ENCODE results near the gene PHF23. TPM values are rescaled to one million over a fixed set of nuclear protein-coding genes. Genes with fewer than 3 reads are reported as not detected.

The PHF23 gene
- total and polyA plus RNA-seq, 11 donors = 13.7 to 36.7 (median 23.0) TPM

DNA sequence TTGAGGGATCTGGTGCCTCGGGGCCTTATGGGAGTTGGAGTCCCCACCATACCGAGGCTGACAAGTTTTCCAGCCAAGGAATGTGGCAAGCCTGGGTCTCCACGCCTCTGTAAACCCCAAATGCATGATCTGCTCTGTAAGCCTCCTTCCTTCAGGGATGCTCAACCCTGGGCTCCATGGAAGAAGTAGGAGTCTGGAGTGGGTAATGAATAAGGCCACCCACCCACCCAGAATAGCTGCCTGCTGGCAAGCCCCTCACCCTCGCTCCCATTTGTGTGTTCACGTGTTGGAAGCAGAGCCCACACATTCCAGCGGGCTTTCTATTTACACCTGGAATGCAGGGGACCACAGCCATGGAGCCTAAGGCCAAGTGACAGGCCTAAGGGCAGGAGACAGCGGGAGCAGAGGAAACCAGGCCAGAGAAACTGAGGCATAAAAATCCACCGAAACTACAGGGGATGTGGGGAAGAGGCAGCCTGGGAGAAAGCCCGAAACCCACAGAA, 24.1 kb downstream of the PHF23 start:
- peak overlapping the region in 11 of 12 donors; percentile 25 to 99 (median 70) for H3K27ac ChIP-seq
- H3K9me3 ChIP-seq = no peaks in the 10 kb centered on the region
- TF ChIP-seq POLR2A (IDR thresholded peaks at IDR 0.05) = no peak
- TF ChIP-seq, protein P1, sequence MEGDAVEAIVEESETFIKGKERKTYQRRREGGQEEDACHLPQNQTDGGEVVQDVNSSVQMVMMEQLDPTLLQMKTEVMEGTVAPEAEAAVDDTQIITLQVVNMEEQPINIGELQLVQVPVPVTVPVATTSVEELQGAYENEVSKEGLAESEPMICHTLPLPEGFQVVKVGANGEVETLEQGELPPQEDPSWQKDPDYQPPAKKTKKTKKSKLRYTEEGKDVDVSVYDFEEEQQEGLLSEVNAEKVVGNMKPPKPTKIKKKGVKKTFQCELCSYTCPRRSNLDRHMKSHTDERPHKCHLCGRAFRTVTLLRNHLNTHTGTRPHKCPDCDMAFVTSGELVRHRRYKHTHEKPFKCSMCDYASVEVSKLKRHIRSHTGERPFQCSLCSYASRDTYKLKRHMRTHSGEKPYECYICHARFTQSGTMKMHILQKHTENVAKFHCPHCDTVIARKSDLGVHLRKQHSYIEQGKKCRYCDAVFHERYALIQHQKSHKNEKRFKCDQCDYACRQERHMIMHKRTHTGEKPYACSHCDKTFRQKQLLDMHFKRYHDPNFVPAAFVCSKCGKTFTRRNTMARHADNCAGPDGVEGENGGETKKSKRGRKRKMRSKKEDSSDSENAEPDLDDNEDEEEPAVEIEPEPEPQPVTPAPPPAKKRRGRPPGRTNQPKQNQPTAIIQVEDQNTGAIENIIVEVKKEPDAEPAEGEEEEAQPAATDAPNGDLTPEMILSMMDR (IDR thresholded peaks at IDR 0.05) = peak in 1 of 12 donors; percentile 4
- intact Hi-C loops (cut with DNase I) = loop anchor here in 1 of 10 donors (5.0 kb wide), 1 partner anchor 92 kb away; the partner anchor contains the start of gene EIF5A
- H3K4me3 ChIP-seq = peak overlapping the region in 11 of 12 donors; percentile 40 to 77 (median 64)
- 25 to 30% (median 27%) methylated on average over 9 of the region's 9 CpGs for WGBS, 4 donors
- ATAC-seq (no peak), DNase-seq (peak in 1 of 5 donors; percentile 20)
- H3K4me1 ChIP-seq = peaks cover 0 to 67% (median 46%) of the 10 kb centered on the region in 12 donors
- no peaks in the 10 kb centered on the region for H3K27me3 ChIP-seq
- no peaks in the 10 kb centered on the region for H3K36me3 ChIP-seq

DNA sequence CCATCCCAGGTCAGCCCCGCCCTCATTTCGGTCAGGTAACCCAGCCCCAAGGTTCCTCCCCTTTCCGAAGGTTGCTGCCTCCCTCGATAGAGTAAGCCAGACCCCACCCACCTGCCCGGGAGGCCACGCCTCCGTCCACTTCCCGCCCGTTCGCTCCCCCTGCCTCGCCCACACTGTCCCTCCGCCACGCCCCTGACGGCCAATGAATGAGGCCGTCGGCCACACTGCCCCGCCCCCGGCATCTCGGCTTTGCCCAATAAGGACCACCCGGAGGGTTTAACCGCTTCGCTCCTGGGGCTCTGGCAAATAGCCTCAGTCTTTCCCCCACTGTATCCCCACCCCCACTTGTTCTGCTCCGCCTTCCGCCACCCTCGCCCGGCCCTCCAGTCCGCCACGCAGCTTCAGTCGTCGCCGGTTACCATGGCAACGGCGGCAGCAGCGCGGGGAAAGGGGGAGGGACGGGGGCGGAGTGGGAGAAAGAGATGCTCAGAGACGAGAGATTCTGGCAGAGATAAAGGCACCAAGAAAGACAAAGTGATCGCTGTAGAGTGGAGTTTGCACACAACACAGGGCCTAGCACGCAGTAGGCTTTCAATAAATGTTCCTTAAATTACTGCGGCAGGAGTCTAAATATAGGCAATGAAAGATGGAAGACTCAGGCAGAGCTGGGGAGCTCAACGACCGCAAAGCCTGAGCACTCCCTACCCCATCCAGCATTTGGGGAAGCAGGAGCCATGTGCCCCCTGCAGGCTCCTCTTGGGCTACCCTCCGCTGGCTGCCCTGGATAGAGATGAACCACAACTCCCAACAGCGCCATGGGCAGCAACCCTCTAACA, 24.7 kb downstream of the PHF23 start:
- Histone ChIP-seq H3K36me3 (no peaks in the 10 kb centered on the region), H3K4me3 (peak overlapping the region; percentile 19 to 77 (median 64)), H3K27me3 (no peaks in the 10 kb centered on the region), H3K4me1 (peaks cover 0 to 67% (median 45%) of the 10 kb centered on the region in 12 donors), H3K9me3 (no peaks in the 10 kb centered on the region), H3K27ac (peak overlapping the region in 11 of 12 donors; percentile 44 to 99 (median 70))
- peak; percentile 98 to 100 (median 99) for DNase-seq
- intact Hi-C loops (cut with DNase I) = loop anchor here in 2 of 10 donors (5.0 kb wide), 2 partner anchors 33 to 93 kb away; partner anchors contain the start of gene EIF5A (in 1 of the 2)
- 0 to 1% (median 0%) methylated on average over 40 to 45 of the region's 45 CpGs for WGBS, 4 donors
- TF ChIP-seq, protein P1 (IDR thresholded peaks at IDR 0.05) = peak; percentile 24 to 72 (median 48)
- TF ChIP-seq POLR2A (IDR thresholded peaks at IDR 0.05) = no peak
- peak; percentile 89 to 92 (median 90) for ATAC-seq

DNA sequence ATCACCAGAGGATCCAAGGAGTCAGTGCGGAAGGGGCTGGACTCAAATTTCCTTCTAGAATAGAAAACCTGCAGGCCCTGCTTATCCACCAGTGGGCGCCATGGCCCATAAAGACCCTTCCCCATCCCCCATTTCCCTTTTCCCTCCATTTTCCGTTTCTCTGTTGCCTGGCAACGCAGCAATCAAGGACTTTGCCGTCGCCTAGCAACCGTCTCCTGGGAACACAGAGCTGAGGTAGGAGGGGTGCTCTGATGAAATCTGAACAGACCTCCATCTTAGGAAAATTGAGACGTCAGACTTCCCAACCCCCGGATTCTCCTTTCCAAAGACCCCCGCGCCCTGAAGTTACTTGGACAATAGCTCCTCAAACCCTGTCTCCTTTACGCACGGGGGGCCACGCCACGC, 25.4 kb downstream of the PHF23 start:
- peaks cover 0 to 61% (median 38%) of the 10 kb centered on the region in 12 donors for H3K4me1 ChIP-seq
- peak overlapping the region in 8 of 12 donors; percentile 17 to 99 (median 70) for H3K27ac ChIP-seq
- intact Hi-C loops (cut with DNase I) = loop anchor here in 1 of 10 donors (5.0 kb wide), 1 partner anchor 33 kb away; no protein-coding TSS in a partner anchor
- H3K9me3 ChIP-seq = no peaks in the 10 kb centered on the region
- TF ChIP-seq, protein P1 (IDR thresholded peaks at IDR 0.05) = peak in 8 of 12 donors; percentile 7 to 48 (median 40)
- TF ChIP-seq POLR2A (IDR thresholded peaks at IDR 0.05) = no peak
- no peaks in the 10 kb centered on the region for H3K27me3 ChIP-seq
- peak in 1 of 4 donors; percentile 0 for ATAC-seq
- DNase-seq = peak in 3 of 5 donors; percentile 60 to 77 (median 75)
- 2 to 6% (median 3%) methylated on average over 15 of the region's 15 CpGs for WGBS, 4 donors
- H3K36me3 ChIP-seq = no peaks in the 10 kb centered on the region
- H3K4me3 ChIP-seq = peak overlapping the region in 11 of 12 donors; percentile 40 to 77 (median 64)
